ENCODE measurements around the gene PLXNB3. TPM values are rescaled to one million over a fixed set of nuclear protein-coding genes. Genes with fewer than 3 reads are reported as not detected.

The PLXNB3 gene
- total and polyA plus RNA-seq, 10 donors = 0.48 to 2.8 (median 1.5) TPM

- no peak overlapping the region for H3K27ac ChIP-seq
- peak; percentile 64 for DNase-seq
- no peaks in the 10 kb centered on the region for H3K9me3 ChIP-seq
- no peak overlapping the region for H3K4me3 ChIP-seq
- WGBS, 5 donors = 90 to 94% (median 92%) methylated on average over 16 to 42 of the region's 42 CpGs
- peaks cover 0 to 4% (median 1%) of the 10 kb centered on the region in 6 donors for H3K4me1 ChIP-seq
- no peaks in the 10 kb centered on the region for H3K36me3 ChIP-seq
- peaks cover 0 to 35% (median 3%) of the 10 kb centered on the region in 7 donors for H3K27me3 ChIP-seq (replicated peaks in 1 of 7)
- TF ChIP-seq CTCF (IDR thresholded peaks at IDR 0.05 in 8 of 11, conservative IDR thresholded peaks at IDR 0.05 in 3 of 11) (no peak), POLR2AphosphoS5 (IDR thresholded peaks at IDR 0.05) (no peak), POLR2A (IDR thresholded peaks at IDR 0.05) (no peak)
- intact Hi-C loops (cut with DNase I; ENCODE audit: low total_unique reads) = no loop called here
Observed at GRCh38 chrX:153775293-153776119, 11.5 kb downstream of the PLXNB3 start.

- WGBS, 5 donors = 78 to 94% (median 87%) methylated on average over 4 to 20 of the region's 20 CpGs; no CpG with 5 or more reads in 1 of the 5 donors
- H3K27me3 ChIP-seq (replicated peaks in 1 of 7) = peaks cover 0 to 41% (median 8%) of the 10 kb centered on the region in 7 donors
- H3K27ac ChIP-seq = no peak overlapping the region
Observed at GRCh38 chrX:153776120-153776599, 12.1 kb downstream of the PLXNB3 start.

GRCh38 chrX:153776611-153777045 is 12.6 kb downstream of the PLXNB3 start:
- peaks cover 0 to 12% (median 6%) of the 10 kb centered on the region in 6 donors for H3K4me1 ChIP-seq
- intact Hi-C loops (cut with DNase I; ENCODE audit: low total_unique reads) = no loop called here
- H3K4me3 ChIP-seq = no peak overlapping the region
- peaks cover 0 to 44% (median 8%) of the 10 kb centered on the region in 7 donors for H3K27me3 ChIP-seq (replicated peaks in 1 of 7)
- peak; percentile 50 for DNase-seq
- no peak for TF ChIP-seq POLR2A (IDR thresholded peaks at IDR 0.05)
- TF ChIP-seq POLR2AphosphoS5 (IDR thresholded peaks at IDR 0.05) = no peak
- TF ChIP-seq CTCF (IDR thresholded peaks at IDR 0.05 in 8 of 11, conservative IDR thresholded peaks at IDR 0.05 in 3 of 11) = no peak
- H3K36me3 ChIP-seq = no peaks in the 10 kb centered on the region
- no peak overlapping the region for H3K27ac ChIP-seq
- WGBS, 5 donors = 73 to 100% (median 79%) methylated on average over 3 to 21 of the region's 22 CpGs
- no peaks in the 10 kb centered on the region for H3K9me3 ChIP-seq

More at GRCh38 chrX:153776120-153776599, 12.1 kb downstream of the PLXNB3 start:
- Histone ChIP-seq H3K36me3 (no peaks in the 10 kb centered on the region), H3K4me3 (no peak overlapping the region), H3K9me3 (no peaks in the 10 kb centered on the region), H3K4me1 (peaks cover 0 to 11% (median 5%) of the 10 kb centered on the region in 6 donors)
- intact Hi-C loops (cut with DNase I; ENCODE audit: low total_unique reads) = no loop called here
- no peak for DNase-seq
- TF ChIP-seq POLR2AphosphoS5 (IDR thresholded peaks at IDR 0.05) (no peak), CTCF (IDR thresholded peaks at IDR 0.05 in 8 of 11, conservative IDR thresholded peaks at IDR 0.05 in 3 of 11) (no peak), POLR2A (IDR thresholded peaks at IDR 0.05) (no peak)

Data from spleen (tissue), 11 donors.